ENCODE measurements around the gene SMIM43. TPM values are rescaled to one million over a fixed set of nuclear protein-coding genes. Genes with fewer than 3 reads are reported as not detected.

The SMIM43 gene
- total and polyA plus RNA-seq, 2 donors (not counting 3 experiments of a cell fraction or from before 2014, with no cell fraction given), result 0.18 TPM; not detected in 1

DNA sequence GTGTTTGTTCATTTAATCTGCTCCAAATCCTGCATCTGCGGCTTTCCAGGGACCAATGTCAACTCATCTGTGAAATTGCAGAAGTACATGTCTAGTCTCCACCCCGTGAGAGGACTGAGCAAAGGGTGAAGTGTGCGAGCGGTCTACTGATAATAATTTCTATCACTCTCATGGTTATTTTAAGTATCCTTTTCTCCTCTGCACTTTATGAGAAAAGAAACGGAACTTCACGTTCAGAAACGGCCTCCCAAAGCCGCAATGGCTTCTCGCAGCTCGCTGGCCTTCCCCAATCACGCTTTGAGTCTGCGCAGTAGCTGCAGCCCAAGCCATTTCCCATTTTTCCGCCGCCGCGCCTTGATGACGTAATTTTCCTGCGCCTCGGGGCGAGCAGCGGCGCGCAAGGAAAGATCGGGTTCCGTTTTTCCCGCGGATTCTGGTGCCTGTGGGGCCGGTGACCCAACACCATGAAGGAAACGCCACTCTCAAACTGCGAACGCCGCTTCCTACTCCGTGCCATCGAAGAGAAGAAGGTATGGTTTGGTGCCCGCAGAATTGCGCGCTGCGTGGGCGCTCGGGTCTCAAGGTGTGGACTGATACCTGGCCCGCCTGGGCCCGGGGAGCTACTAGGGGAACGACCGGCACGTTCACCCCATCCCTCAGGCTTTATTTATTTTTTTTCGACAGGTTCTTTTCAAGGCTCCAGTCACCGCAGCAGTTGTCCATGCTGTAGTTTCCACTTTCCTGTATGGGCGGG, 36.2 kb upstream of the SMIM43 start, which contains the start of gene EXOSC9:
Gene EXOSC9 (plus strand): TSS at position 363 of the 754 bp plus-strand sequence. CDS start 102 bp downstream, at position 465.
- peaks cover 11% of the 10 kb centered on the region for H3K4me1 ChIP-seq (ENCODE audit: control insufficient read depth, extremely low read depth, insufficient read depth, low read length)
- peak within 1 kb of the TSS; percentile 97 for H2AFZ ChIP-seq (ENCODE audit: low read depth, low read length)
- no peaks in the 10 kb centered on the region for H3K27me3 ChIP-seq (ENCODE audit: control insufficient read depth in 2 of 2, insufficient read depth in 2 of 2, low read length in 2 of 2)
- peak within 1 kb of the TSS; percentile 80 for H3K27ac ChIP-seq (ENCODE audit: insufficient read depth, low read depth, low read length)
- peak; percentile 90 for TF ChIP-seq POLR2AphosphoS5 (IDR thresholded peaks at IDR 0.05; ENCODE audit: insufficient read depth, low read depth, low read length)
- TF ChIP-seq POLR2A (IDR thresholded peaks at IDR 0.05; ENCODE audit: low read depth, low read length), result peak; percentile 91
- peak; percentile 44 for TF ChIP-seq JUN (IDR thresholded peaks at IDR 0.05; ENCODE audit: borderline replicate concordance, insufficient read depth, insufficient read length, low read depth)
- no peak for TF ChIP-seq FOS (IDR thresholded peaks at IDR 0.05; ENCODE audit: borderline replicate concordance, insufficient read depth, low read length)
- no peak for TF ChIP-seq GATA2 (IDR thresholded peaks at IDR 0.05; ENCODE audit: insufficient read depth, insufficient read length, low read depth, low read length)
- CTCF ChIA-PET, result interaction anchor here (0.8 to 1.4 kb wide), 3 partner anchors 11 to 23 kb away, joined by 3 to 6 read pairs (median 4); no protein-coding TSS in a partner anchor
- POLR2A ChIA-PET, result interaction anchor here (1.3 kb wide), 1 partner anchor 11 kb away, joined by 3 read pairs; no protein-coding TSS in a partner anchor
- TSS peak; percentile 73 for BruUV-seq (replicated peaks)
- peak within 1 kb of the TSS; percentile 84 to 93 (median 84) for H3K4me3 ChIP-seq (replicated peaks in 1 of 3; ENCODE audit: insufficient read depth in 1 of 3, low read depth in 1 of 3, low read length in 3 of 3)
- H4K20me1 ChIP-seq (replicated peaks; ENCODE audit: control insufficient read depth, extremely low read depth, insufficient read depth, low read length), result no peaks in the 10 kb centered on the region
- no peaks in the 10 kb centered on the region for H3K9me1 ChIP-seq (replicated peaks; ENCODE audit: control insufficient read depth, extremely low read depth, insufficient read depth, low read length)
- H3K9me3 ChIP-seq (replicated peaks; ENCODE audit: control insufficient read depth, insufficient read depth, low read length), result no peaks in the 10 kb centered on the region
- peak; percentile 96 for DNase-seq (ENCODE audit: low read depth, low spot score)
- peak within 1 kb of the TSS; percentile 99 for H3K4me2 ChIP-seq (ENCODE audit: insufficient read depth, low read length)
- FAIRE-seq, result peak; percentile 91
- intact Hi-C loops (cut with micrococcal nuclease) (loop anchor here (1.0 kb wide), 3 partner anchors 22 to 104 kb away; partner anchors contain the start of genes BBS7 and CCNA2), dilution Hi-C loops (cut with MboI; ENCODE audit: extremely low pct_ligation_motif_present, low sequenced_read_pairs) (no loop called here)
- peaks cover 15% of the 10 kb centered on the region for H3K79me2 ChIP-seq (ENCODE audit: control insufficient read depth, insufficient read depth, low read length)
- H3K36me3 ChIP-seq (ENCODE audit: control insufficient read depth in 2 of 2, extremely low read depth in 1 of 2, insufficient read depth in 2 of 2, low read length in 2 of 2), result peaks cover 3 to 5% of the 10 kb centered on the region in 2 experiments
- H3K9ac ChIP-seq (replicated peaks; ENCODE audit: extremely low read depth, insufficient read depth, low read length), result peak within 1 kb of the TSS; percentile 95

DNA sequence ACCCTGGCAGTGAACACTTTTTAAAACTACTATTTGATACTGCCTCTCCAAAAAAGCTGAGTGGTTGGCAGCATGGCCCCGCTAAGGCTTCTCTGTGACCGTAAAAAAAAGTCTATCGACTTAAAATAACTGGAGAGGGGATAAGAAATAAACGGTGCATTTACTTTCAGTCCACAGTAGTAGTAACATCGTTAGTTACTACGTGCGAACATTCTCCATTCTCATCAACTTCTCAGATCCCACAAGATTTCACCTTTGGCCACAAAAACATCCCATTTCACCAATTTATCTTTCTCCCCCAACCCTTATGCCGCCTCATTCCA, 35.6 kb upstream of the SMIM43 start:
- Histone ChIP-seq H4K20me1 (replicated peaks; ENCODE audit: control insufficient read depth, extremely low read depth, insufficient read depth, low read length) (no peaks in the 10 kb centered on the region), H3K79me2 (ENCODE audit: control insufficient read depth, insufficient read depth, low read length) (peaks cover 15% of the 10 kb centered on the region), H3K9me3 (replicated peaks; ENCODE audit: control insufficient read depth, insufficient read depth, low read length) (no peaks in the 10 kb centered on the region), H2AFZ (ENCODE audit: low read depth, low read length) (peak overlapping the region; percentile 86), H3K9ac (replicated peaks; ENCODE audit: extremely low read depth, insufficient read depth, low read length) (peak overlapping the region; percentile 95), H3K27me3 (ENCODE audit: control insufficient read depth in 2 of 2, insufficient read depth in 2 of 2, low read length in 2 of 2) (no peaks in the 10 kb centered on the region), H3K36me3 (ENCODE audit: control insufficient read depth in 2 of 2, extremely low read depth in 1 of 2, insufficient read depth in 2 of 2, low read length in 2 of 2) (peaks cover 1 to 3% of the 10 kb centered on the region in 2 experiments), H3K4me1 (ENCODE audit: control insufficient read depth, extremely low read depth, insufficient read depth, low read length) (peaks cover 11% of the 10 kb centered on the region), H3K4me2 (ENCODE audit: insufficient read depth, low read length) (peak overlapping the region; percentile 87), H3K4me3 (replicated peaks in 1 of 3; ENCODE audit: insufficient read depth in 1 of 3, low read depth in 1 of 3, low read length in 3 of 3) (peak overlapping the region; percentile 84 to 93 (median 84)), H3K9me1 (replicated peaks; ENCODE audit: control insufficient read depth, extremely low read depth, insufficient read depth, low read length) (no peaks in the 10 kb centered on the region), H3K27ac (ENCODE audit: insufficient read depth, low read depth, low read length) (peak overlapping the region; percentile 80)
- DNase-seq (ENCODE audit: low read depth, low spot score) (no peak), FAIRE-seq (peak; percentile 28)
- intact Hi-C loops (cut with micrococcal nuclease) (no loop called here), dilution Hi-C loops (cut with MboI; ENCODE audit: extremely low pct_ligation_motif_present, low sequenced_read_pairs) (no loop called here)
- ChIA-PET POLR2A (interaction anchor here (1.3 kb wide), 1 partner anchor 11 kb away, joined by 3 read pairs; no protein-coding TSS in a partner anchor), CTCF (interaction anchor here (0.8 to 1.4 kb wide), 2 partner anchors 20 to 24 kb away, joined by 3 to 4 read pairs; no protein-coding TSS in a partner anchor)
- TF ChIP-seq EZH2 (IDR thresholded peaks at IDR 0.05; ENCODE audit: borderline replicate concordance, low read depth, low read length, severe bottlenecking), result no peak
- no peak for TF ChIP-seq POLR2AphosphoS5 (IDR thresholded peaks at IDR 0.05; ENCODE audit: insufficient read depth, low read depth, low read length)
- no peak for TF ChIP-seq FOS (IDR thresholded peaks at IDR 0.05; ENCODE audit: borderline replicate concordance, insufficient read depth, low read length)
- no peak for TF ChIP-seq MYC (IDR thresholded peaks at IDR 0.05; ENCODE audit: low read depth, low read length)
- no peak for TF ChIP-seq GATA2 (IDR thresholded peaks at IDR 0.05; ENCODE audit: insufficient read depth, insufficient read length, low read depth, low read length)
- TF ChIP-seq, protein P1, sequence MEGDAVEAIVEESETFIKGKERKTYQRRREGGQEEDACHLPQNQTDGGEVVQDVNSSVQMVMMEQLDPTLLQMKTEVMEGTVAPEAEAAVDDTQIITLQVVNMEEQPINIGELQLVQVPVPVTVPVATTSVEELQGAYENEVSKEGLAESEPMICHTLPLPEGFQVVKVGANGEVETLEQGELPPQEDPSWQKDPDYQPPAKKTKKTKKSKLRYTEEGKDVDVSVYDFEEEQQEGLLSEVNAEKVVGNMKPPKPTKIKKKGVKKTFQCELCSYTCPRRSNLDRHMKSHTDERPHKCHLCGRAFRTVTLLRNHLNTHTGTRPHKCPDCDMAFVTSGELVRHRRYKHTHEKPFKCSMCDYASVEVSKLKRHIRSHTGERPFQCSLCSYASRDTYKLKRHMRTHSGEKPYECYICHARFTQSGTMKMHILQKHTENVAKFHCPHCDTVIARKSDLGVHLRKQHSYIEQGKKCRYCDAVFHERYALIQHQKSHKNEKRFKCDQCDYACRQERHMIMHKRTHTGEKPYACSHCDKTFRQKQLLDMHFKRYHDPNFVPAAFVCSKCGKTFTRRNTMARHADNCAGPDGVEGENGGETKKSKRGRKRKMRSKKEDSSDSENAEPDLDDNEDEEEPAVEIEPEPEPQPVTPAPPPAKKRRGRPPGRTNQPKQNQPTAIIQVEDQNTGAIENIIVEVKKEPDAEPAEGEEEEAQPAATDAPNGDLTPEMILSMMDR (IDR thresholded peaks at IDR 0.05; ENCODE audit: extremely low read depth in 1 of 2, insufficient read depth in 1 of 2, low read depth in 1 of 2, low read length in 2 of 2), result no peak
- TSS peak; percentile 99 for BruUV-seq (replicated peaks)

Measured in endothelial cell of umbilical vein (primary cell).